Ishikawa (cell line): ENCODE data around the gene FZD7.

Source experiments
- CEBPB ChIP-seq: IDR thresholded peaks from 2 replicates; pipeline ENCODE4 v1.6.1; 2012
- CREB1 ChIP-seq: IDR thresholded peaks from 2 replicates; pipeline ENCODE4 v1.6.1; 2012; ENCODE audit warnings: low read depth
- EGR1 ChIP-seq: IDR thresholded peaks from 2 replicates; pipeline ENCODE4 v1.6.1; 2012
- EP300 ChIP-seq: IDR thresholded peaks from 2 replicates; pipeline ENCODE4 v1.6.1; 2012; ENCODE audit warnings: borderline replicate concordance
- FOXM1 ChIP-seq: IDR thresholded peaks from 2 replicates; pipeline ENCODE4 v1.6.1; 2012; ENCODE audit warnings: low read depth, borderline replicate concordance
- NFIC ChIP-seq: IDR thresholded peaks from 2 replicates; pipeline ENCODE4 v1.6.1; 2012
- RAD21 ChIP-seq: IDR thresholded peaks from 2 replicates; pipeline ENCODE4 v1.6.1; 2012; ENCODE audit warnings: low read depth
- TAF1 ChIP-seq: IDR thresholded peaks from 2 replicates; pipeline ENCODE4 v1.6.1; 2012; ENCODE audit warnings: low read depth, mild to moderate bottlenecking
- TCF12 ChIP-seq: IDR thresholded peaks from 2 replicates; pipeline ENCODE4 v1.6.1; 2012; ENCODE audit warnings: low read depth
- TEAD4 ChIP-seq: IDR thresholded peaks from 2 replicates; pipeline ENCODE4 v1.6.1; 2012
- YY1 ChIP-seq: IDR thresholded peaks from 2 replicates; pipeline ENCODE4 v1.6.1; 2012; ENCODE audit warnings: low read depth
- ZBTB7A ChIP-seq: IDR thresholded peaks from 2 replicates; pipeline ENCODE4 v1.6.1; 2012; ENCODE audit warnings: low read depth
- TF ChIP-seq, protein P1 (sequence below): IDR thresholded peaks from 2 replicates; pipeline ENCODE4 v1.6.1; 2012
- TF ChIP-seq, protein P2 (sequence below): IDR thresholded peaks from 2 replicates; pipeline ENCODE4 v1.6.1; 2012
- TF ChIP-seq, protein P3 (sequence below): IDR thresholded peaks from 2 replicates; pipeline ENCODE4 v1.6.1; 2012; ENCODE audit warnings: low read depth, mild to moderate bottlenecking

FZD7 gene

DNA sequence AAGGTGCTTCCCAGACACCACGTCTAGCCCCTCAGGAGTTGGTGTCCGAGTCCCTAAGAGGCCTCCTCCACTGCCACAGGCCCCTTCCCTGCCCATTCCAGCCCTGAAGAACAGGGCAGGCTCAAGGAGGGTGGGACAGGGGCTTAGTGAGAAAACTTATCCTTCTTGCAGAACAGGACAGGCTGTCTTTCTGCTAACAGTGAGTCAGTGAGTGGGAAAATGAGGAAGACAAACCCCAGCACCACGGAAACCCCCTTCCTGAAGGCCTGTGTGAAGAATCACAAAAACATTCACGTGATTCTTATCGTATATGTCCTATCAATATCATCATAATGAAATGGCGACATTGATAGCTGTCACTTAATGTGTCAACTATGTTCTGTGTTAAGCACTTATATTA is 9.8 kb downstream of the FZD7 start:
- TF ChIP-seq ZBTB7A (no peak), YY1 (no peak), FOXM1 (no peak), RAD21 (no peak)
- TF ChIP-seq, protein P1, sequence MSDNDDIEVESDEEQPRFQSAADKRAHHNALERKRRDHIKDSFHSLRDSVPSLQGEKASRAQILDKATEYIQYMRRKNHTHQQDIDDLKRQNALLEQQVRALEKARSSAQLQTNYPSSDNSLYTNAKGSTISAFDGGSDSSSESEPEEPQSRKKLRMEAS = no peak
- TF ChIP-seq, protein P2, sequence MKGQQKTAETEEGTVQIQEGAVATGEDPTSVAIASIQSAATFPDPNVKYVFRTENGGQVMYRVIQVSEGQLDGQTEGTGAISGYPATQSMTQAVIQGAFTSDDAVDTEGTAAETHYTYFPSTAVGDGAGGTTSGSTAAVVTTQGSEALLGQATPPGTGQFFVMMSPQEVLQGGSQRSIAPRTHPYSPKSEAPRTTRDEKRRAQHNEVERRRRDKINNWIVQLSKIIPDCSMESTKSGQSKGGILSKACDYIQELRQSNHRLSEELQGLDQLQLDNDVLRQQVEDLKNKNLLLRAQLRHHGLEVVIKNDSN = no peak

DNA sequence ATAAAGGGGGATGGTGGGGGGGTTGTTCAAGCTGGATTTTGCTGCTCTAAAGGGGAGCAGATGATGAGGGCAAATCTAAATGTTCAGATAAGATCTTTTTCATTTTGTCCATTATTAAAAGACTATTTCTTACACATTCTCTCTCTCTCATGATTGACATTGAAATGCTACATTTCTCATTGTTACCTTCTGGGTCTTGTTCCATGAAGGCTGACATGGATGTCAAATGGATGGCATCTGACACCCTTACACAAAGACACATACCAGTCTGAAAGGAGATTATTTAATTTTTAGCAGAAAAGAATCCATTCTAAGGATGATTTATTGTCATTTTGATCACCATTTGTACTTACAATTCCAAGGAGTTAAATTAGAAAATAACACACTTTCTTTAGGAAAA is 11.1 kb downstream of the FZD7 start:
- TF ChIP-seq, protein P3, sequence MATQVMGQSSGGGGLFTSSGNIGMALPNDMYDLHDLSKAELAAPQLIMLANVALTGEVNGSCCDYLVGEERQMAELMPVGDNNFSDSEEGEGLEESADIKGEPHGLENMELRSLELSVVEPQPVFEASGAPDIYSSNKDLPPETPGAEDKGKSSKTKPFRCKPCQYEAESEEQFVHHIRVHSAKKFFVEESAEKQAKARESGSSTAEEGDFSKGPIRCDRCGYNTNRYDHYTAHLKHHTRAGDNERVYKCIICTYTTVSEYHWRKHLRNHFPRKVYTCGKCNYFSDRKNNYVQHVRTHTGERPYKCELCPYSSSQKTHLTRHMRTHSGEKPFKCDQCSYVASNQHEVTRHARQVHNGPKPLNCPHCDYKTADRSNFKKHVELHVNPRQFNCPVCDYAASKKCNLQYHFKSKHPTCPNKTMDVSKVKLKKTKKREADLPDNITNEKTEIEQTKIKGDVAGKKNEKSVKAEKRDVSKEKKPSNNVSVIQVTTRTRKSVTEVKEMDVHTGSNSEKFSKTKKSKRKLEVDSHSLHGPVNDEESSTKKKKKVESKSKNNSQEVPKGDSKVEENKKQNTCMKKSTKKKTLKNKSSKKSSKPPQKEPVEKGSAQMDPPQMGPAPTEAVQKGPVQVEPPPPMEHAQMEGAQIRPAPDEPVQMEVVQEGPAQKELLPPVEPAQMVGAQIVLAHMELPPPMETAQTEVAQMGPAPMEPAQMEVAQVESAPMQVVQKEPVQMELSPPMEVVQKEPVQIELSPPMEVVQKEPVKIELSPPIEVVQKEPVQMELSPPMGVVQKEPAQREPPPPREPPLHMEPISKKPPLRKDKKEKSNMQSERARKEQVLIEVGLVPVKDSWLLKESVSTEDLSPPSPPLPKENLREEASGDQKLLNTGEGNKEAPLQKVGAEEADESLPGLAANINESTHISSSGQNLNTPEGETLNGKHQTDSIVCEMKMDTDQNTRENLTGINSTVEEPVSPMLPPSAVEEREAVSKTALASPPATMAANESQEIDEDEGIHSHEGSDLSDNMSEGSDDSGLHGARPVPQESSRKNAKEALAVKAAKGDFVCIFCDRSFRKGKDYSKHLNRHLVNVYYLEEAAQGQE = no peak
- TF ChIP-seq FOXM1 (no peak), TEAD4 (no peak), TCF12 (no peak), NFIC (no peak), YY1 (no peak), ZBTB7A (no peak)
- TF ChIP-seq, protein P2 = no peak

DNA sequence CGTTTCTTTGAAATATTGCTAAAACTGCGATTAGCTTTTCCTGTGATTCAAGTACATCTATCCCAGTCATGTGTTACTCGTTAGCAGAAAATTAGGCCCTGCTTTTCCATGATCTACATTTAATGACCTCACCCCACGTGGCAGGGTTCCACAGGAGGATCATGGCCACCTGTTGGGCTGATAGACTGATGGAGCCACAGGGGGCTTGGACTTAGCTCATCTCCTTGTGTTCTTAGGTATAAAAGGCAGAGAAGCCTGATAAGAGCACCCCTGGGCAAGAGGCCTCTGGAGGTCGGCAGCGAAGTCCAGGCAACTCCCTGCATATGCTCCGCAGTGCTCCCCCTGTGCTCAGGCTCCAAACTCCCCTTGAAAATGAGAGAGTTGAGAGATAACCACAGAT is 12.9 kb downstream of the FZD7 start:
- TF ChIP-seq ZBTB7A (no peak), CEBPB (no peak), TCF12 (no peak), NFIC (no peak), TAF1 (no peak), FOXM1 (no peak), TEAD4 (no peak), YY1 (no peak)
- TF ChIP-seq, protein P1 = no peak

DNA sequence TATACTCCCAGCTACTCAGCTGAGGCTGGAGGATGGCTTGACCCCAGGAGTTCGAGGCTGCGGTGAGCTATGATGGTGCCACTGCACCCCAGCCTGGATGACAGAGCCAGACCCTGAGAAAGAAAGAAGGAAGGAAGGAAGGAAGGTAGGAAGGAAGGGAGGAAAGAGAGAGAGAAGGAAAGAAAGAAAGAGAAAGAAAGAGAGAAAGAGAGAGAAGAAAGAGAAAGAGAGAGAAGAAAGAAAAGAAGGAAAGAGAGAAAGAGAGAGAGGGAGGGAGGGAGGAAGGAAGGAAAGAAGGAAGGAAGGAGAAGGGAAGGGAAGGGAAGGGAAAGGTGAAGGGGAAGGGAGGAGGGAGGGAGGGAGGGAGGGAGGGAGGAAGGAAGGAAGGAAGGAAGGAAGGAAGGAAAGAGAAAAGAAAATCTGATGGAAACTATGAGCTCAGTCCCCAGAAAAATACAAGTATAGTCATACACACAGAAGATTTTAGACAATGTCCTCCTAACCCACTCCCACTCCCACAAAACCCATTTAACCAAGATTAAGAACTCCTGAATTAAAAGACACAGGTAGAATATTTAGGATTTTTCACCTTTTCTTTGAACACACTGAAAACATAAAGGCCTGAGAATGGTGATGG is 15.6 kb downstream of the FZD7 start:
- TF ChIP-seq YY1 (no peak), EP300 (no peak), TAF1 (no peak), TEAD4 (no peak), FOXM1 (no peak), ZBTB7A (no peak), RAD21 (no peak), CREB1 (no peak), CEBPB (no peak), EGR1 (no peak), TCF12 (no peak), NFIC (no peak)
- TF ChIP-seq, protein P3 = no peak
- TF ChIP-seq, protein P2 = no peak

DNA sequence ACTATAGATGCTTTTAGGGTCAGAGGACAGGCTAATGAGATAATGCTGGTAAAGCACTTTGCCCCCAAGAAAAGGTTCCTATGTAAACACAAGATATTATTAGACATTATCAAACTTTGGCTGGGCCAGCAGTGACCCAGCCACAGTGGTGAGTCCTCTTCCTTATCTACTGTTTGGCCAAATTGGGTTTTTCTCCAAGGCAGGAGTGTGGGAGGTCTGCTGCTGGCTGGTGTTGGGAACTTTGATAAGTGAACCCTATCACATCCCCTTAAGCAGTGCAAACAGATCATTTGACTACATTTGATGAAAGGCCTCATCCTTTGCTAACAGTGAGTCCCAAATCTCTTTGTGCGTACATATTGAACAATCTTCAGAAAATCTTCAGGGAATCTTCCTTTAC is 16.2 kb downstream of the FZD7 start:
- TF ChIP-seq, protein P2 = no peak
- no peak for TF ChIP-seq EGR1
- TF ChIP-seq CEBPB = no peak
- TF ChIP-seq, protein P3 = no peak
